Stimulated activated CD4-positive, alpha-beta T cell treated with anti-CD3 and anti-CD28 coated beads, Interleukin-4, amount 100 ng/mL, for 48 hours (primary cell): Measurements from ENCODE around the gene PKD1L1.
"Not testable (repeated sequence)": the region's sequence is repeated elsewhere in the genome, so short reads cannot be mapped to it uniquely, and the experiment has no call there.

Experiments used
- DNase-seq, 2 donors: peaks; one replicate each; pipeline ENCODE4 v3.0.0-alpha.2; 2020; ENCODE audit warnings: low read depth in 2 of 2

PKD1L1 gene, protein sequence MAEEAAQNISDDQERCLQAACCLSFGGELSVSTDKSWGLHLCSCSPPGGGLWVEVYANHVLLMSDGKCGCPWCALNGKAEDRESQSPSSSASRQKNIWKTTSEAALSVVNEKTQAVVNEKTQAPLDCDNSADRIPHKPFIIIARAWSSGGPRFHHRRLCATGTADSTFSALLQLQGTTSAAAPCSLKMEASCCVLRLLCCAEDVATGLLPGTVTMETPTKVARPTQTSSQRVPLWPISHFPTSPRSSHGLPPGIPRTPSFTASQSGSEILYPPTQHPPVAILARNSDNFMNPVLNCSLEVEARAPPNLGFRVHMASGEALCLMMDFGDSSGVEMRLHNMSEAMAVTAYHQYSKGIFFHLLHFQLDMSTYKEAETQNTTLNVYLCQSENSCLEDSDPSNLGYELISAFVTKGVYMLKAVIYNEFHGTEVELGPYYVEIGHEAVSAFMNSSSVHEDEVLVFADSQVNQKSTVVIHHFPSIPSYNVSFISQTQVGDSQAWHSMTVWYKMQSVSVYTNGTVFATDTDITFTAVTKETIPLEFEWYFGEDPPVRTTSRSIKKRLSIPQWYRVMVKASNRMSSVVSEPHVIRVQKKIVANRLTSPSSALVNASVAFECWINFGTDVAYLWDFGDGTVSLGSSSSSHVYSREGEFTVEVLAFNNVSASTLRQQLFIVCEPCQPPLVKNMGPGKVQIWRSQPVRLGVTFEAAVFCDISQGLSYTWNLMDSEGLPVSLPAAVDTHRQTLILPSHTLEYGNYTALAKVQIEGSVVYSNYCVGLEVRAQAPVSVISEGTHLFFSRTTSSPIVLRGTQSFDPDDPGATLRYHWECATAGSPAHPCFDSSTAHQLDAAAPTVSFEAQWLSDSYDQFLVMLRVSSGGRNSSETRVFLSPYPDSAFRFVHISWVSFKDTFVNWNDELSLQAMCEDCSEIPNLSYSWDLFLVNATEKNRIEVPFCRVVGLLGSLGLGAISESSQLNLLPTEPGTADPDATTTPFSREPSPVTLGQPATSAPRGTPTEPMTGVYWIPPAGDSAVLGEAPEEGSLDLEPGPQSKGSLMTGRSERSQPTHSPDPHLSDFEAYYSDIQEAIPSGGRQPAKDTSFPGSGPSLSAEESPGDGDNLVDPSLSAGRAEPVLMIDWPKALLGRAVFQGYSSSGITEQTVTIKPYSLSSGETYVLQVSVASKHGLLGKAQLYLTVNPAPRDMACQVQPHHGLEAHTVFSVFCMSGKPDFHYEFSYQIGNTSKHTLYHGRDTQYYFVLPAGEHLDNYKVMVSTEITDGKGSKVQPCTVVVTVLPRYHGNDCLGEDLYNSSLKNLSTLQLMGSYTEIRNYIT (N-terminal part only)

DNA sequence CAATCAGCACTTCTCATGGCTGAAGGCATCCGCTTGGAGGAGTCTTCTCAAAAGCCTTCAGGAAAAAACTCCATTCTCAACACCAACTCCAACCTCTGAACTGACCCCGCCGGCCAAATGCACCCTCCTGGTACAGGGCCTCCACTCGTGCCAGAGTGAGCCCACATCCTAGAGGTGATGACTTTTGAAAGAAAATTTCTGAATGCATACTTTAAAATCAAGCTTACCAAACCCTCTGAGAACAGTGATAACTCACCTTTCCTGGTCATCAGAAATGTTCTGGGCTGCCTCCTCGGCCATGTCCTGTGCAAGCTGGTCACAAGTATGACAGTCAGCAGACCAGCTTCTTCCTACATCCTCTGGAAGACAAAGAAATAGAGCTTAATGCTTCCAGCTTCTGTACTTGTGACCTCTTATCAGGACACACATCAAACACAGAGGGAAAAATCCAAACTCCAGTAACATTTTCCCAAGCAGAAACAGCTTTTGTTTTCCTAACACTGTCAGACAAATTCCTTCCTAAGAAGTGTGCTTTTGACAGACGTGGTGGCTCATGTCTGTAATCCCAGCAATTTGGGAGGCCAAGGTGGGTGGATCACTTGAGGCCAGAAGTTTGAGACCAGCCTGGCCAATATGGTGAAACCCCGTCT lies at the start of gene PKD1L1:
Gene PKD1L1, minus strand, starts transcription at position 326 of the 650 bp plus-strand sequence. Its CDS starts 26 bp downstream, at position 300.
- DNase-seq: no peak

DNA sequence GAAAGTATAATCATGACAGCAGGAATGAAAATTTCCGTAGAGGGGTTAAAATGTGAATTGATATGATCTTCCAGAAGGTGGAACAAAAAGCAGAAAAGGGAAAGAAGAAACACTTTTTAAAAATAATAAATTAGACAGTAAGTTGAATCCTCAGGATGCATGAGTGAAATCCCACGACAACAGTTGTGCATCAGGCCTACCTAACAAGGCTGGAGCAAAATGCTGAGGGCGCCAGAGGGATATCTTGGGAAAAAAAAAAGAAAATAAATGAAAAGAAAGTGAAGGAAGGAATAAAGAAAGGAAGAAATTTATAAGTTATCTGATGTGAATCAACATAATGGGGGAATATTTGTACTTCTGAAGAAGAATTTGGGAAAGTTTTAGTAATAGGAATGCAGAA lies 44.2 kb upstream of the PKD1L1 start:
- DNase-seq: no peak

DNA sequence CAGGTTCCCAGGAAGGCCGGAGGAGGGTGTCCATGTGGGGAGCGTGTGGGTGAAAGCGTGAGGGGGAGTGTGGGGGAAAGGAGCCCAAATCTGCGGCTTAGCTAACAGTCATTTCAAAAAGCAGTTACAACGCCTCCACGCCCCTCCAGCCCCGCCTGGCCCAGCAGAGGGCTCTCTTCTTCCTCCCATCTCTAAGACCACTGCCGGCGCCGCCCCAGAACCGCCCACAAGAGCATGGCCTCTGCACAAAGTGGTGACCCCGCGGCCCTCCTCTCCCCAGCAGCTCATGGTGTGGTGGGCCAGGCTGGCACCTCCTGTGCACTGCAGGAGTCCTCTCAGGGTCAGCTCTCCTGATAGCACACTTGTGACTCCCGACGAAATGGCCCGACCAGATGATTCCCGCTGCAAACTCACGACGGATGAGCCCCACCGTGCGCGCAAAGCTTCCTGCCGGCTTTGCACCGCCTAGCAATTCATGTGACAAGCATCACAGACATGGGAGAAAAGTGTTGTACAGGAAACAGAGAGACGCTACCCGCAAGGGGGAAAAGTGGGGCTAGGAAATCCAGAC lies 43.6 kb upstream of the PKD1L1 start:
- DNase-seq: peak; percentile 69 to 84

DNA sequence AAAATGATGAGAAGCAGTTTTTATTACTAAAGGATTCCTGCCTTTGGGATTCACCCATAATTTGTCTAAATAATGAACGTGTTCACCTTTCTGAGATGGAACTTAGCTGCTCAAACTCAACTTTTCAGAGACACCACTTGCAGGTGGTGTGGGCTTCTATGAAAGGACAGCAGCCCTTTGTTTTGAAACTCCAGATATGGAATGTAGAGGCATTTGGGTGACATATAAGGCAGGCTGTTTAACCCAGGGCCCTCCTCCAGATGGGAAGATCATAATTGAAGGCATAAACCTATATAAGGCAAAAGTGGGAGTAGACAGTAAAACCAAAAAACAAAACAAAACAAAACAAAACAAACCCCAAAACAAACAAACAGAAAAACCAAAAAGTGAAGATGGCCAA lies 43.0 kb upstream of the PKD1L1 start:
- DNase-seq: no peak

DNA sequence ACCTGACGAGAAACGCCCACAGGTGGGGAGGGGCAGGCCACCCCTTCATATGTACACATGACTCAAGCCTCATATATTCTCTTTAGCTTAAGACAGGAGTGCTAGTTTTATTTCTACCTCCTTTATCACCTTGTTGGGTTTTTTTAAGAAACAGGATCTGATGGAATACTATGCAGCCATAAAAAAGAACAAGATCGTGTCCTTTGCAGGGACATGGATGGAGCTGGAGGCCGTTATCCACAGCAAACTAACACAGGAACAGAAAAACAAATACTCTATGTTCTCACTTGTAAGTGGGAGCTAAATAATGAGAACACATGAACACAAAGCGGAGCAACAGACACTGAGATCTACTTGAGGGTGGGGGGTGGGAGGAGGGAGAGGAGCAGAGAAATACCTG lies 42.3 kb upstream of the PKD1L1 start:
- no peak for DNase-seq

DNA sequence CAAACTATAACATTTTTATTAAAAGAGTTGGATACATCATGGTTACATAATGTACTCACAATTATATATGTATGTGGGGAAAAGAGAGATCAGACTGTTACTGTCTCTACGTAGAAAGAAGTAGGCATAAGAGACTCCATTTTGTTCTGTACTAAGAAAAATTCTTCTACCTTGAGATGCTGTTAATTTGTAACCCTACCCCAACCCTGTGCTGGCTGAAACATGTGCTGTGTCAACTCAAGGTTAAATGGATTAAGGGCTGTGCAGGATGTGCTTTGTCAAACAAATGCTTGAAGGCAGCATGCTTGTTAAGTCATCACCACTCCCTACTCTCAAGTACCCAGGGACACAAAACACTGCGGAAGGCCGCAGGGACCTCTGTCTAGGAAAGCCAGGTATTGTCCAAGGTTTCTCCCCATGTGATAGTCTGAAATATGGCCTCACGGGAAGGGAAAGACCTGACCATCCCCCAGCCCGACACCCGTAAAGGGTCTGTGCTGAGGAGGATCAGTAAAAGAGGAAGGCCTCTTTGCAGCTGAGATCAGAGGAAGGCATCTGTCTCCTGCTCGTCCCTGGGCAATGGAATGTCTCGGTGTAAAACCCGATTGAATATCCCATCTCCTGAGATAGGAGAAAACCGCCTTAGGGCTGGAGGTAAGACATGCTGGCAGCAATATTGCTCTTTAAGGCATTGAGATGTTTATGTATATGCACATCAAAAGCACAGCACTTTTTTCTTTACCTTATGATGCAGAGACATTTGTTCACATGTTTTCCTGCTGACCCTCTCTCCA lies 41.5 kb upstream of the PKD1L1 start:
- not testable (repeated sequence) for DNase-seq

DNA sequence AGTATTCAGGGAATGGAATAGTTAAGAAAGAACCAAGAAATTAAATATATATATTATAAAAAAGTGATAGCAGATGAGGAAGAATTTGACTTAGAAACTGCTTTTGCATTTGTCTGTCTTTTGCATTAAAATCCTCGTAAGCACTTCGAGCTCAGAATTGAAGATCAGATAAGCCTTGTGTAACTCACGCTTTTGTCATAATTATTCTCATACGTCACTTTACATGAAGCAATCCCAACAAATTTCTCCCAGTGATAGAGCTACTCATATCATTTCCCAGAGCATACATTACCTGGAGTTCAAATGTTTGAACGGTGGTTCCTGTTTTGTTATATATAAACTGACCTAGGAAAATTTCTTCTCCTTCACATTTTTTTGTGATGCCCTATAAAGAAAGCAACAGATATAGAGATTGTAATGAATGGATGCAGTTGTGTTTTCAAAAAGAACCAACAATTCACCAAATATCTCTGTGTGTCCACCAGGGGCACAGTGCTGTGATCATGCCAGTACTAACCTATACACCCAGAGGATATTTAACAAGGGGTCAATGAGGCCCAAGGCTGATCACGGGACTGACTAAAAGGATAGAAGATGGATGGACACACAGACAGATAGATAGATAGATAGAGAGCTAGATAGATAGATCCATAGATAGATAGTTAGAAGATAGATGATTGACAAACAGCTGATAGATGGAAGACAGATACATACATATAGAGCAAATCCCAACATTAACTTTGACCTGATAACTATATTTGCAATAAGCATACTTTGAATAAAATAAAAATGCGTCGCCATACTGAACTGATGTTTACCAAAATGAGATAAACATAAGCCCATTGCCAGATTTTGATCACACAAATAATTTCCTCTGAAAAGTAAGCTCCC lies 40.5 kb upstream of the PKD1L1 start:
- DNase-seq: no peak

DNA sequence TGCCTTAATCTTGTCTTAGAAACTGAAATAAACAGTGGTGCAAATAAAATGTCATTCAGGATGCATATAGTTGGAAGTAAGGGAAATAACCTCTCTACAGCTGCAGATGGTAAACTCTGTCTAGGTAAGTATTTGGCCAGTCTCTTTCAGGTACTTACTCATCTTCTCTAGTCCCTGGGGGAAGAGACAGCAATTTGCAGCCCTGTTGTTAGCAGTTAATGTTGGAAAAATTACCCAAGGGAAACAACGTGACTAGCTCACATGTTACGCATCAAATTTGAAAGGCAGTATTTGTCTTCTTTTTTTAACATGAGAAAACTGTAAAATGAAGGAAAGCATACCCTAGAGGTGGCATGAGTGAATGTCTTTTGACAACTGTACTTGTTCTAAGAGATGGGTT lies 34.3 kb upstream of the PKD1L1 start:
- DNase-seq: no peak

DNA sequence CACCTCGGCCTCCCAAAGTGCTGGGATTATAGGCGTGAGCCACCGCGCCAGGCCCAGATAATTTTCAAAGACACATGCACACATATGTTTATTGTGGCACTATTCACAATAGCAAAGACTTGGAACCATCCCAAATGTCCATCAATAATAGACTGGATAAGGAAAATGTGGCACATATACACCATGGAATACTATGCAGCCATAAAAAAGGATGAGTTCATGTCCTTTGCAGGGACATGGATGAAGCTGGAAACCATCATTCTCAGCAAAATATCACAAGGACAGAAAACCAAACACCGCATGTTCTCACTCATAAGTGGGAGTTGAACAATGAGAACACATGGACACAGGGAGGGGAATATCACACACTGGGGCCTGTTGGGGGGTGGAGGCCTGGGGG lies 32.4 kb upstream of the PKD1L1 start:
- not testable (repeated sequence) for DNase-seq

DNA sequence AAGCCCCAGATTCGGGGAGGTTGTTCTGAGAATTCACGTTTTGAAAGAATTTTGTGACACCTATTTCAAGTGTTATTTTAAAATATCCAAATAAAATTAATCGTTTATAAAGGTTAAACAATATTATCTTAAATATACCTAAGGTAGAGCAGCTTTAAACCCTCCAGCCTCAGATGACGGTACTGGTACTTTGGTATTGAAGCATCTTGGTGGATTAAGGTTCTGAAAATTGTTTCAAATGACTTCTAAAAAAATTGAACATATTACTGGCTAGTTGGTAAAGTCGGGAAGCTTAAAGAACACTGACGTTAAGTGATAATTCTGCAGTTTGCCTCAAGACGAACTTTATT lies 31.5 kb upstream of the PKD1L1 start:
- DNase-seq: no peak

DNA sequence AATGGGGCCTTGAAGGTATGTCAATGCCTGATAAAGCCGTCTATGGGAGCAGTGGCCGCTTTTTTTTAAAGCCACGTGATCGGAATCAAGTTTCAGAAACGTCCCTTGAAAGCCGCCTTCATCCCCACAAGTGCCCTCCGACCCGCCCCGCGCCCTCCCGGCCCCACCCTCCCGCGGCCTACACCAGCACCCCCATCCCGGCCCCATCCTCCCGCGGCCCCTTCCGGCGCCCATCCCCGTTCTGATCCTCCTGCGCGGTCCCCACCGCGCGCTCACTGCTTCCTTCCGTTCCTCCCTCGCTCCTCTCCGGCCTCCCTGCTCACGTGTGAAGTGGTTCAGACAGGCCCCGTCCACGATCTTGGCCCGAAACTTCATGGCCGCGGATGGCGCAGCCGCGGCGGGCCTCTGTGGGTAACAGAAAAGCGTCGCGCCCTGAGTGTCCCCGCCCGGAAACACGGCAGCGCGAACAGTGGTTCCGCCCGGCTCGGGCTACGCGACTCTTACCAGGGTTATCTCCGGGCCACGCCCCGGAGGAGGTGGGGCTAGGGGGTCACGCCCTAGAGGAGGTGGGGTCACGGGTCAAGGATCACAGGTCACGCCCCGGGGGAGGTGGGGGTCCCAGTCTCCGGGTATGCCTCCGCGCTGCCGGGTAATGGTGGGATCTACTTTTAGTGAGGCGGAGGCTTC lies 31.0 kb upstream of the PKD1L1 start, which contains the start of gene HUS1:
Gene HUS1, minus strand, starts transcription at position 471 of the 687 bp plus-strand sequence. Its CDS starts 96 bp downstream, at position 375.
- peak; percentile 87 to 93 for DNase-seq

DNA sequence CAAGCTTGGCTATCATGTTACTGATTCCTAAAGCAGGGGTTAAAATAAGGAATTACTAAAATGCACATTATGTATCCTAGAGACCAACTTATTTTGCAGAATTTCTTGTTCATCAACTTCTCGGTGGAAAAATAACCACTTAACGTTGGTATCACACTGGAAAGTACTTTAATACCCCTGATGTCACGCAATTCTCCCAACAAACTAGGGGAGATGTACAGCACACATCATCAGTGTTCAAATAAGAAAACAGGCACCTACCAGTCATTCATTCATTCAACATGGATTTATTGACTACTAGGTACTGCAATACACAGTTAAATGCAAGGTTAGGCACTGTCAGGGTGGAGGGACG lies 30.5 kb upstream of the PKD1L1 start:
- DNase-seq: no peak

DNA sequence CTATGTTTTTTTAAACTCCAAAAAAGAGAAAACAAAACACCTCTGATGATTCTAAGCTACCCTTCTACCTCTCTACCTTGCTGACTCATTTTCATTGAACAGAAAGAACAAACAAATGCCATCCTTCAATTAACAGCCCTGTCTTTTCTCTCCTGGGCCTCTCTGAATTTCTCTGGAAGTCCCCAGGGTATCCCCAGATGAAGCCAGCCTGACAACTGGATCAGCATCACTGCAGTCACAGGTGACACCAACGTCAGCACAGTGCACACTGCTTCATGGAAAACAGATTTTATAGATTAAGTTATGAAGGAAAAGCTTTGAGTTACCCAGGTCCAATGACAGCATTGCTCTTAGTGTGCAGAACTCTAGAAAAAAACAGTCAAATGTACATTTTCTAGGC lies 25.5 kb upstream of the PKD1L1 start:
- DNase-seq: no peak

DNA sequence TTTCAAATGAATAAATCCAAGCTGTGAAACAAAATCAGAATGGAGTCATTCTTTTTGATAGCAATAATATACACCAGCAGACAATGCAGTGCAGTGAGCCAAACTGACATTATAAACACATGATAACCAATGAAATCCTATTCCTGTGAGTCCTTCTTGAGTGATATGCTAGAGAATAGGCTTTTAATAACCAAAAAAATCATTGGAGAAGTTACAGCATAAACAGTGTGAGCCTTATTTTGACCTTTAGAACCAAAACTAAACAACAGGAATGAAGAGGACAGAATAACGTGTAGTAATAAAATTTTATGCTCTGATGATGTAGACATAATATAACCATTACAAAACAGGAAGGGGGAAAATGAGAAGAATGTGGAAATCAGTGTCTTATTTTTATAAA lies 22.5 kb upstream of the PKD1L1 start:
- DNase-seq: no peak

DNA sequence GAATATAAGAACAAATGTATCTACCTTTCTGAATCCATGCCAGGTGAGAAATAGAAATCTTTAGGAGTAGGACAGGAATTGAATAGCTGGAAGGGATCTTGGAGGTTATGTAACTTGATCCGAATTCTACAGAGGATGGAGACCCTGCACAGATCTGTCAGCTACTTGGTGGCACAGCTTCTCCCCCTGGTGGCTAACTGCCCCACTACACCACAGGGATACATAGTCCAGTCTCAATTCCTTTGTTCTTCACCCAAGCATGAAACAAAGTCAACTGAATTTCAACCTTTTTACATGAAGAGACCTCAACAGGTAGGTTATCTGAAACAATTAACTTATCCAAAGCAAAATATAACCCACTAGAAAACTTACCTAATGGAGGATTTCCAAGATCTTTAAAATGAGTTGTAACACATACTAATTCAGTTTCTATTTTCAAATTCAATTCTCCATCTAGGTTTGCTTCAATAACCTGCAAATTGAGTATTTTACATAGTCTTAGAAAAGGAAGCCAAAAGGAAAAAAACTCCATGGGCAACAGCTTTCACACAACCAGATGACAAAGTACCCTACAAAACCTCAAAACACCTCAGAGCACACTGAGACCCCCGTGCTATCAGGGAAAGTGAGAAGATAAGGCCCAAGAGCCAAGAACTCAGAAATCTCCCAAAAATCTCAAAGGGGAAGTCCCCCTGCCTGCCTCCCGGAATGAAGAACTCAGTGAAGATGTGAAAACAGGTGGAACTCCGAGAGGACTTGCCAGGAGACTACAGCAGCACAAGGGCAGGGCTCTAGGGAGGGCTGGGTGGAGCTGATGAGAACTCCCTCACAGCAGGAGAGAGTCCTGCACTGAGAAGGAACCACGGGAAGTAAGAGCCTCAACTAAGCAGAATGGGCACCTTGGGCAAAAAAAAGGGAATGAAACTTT lies 20.8 kb upstream of the PKD1L1 start:
- DNase-seq: peak; percentile 32 to 44

DNA sequence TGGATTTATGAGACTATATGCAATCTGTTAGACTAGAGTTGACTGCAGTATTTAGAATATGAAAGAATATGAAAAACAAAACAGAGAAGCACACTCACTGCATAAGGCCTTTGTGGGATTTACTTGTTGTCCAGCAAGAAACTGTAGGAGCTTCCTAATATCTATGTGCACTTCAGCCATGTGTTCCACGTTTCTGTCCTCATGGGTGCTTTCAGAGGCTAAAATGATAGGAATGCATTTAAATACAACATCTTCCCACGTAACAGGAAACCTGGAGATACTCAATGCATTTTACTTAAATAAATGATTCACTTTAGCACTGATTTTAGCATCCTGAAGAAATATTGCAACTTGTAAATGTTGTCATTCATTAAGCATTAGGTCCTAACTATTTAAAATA lies 19.4 kb upstream of the PKD1L1 start:
- no peak for DNase-seq

DNA sequence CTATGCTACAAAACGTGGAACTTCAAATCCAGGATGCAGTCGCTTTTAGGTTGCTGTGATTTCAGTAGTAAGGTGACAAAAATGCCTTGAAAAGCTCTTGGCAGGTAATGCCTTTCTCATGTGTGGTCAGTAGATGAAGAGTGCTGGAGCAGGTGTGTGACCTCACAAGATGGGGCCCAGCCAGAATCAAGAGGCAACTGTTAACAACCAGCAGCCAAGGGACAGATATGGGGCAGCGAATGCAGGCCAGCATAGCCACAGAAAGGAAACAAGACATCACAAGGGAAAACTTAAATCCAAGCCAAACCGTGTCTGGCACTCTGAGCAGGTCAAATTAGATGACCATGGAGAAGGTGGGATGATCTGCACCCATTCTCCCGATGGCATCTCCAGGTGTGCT lies 18.9 kb upstream of the PKD1L1 start:
- DNase-seq: no peak

DNA sequence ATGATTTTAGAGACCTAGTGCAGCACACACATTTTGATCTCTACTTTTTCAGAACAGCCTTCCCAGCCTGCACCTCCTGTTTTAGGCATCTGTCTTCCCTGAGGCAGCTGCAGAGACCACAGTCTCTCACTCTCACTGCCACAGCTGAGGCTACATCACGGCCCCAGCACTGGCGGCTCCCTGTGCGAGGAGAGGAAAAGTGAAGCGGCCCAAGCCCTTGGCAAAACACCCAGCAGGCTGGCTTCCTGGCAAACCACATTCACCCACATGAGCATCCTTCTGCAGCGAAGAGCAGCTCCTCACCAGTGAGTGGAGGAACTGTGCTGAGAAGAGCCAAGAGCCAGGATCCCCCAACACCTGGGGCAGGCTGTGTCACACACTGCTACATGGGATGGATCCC lies 17.2 kb upstream of the PKD1L1 start:
- no peak for DNase-seq
